HG02798 (cell line): Measurements from ENCODE around the gene SLC24A1.
A peak's percentile ranks its signal among the peaks of the same experiment; 100 is the strongest.
"Not testable (repeated sequence)": the region's sequence is repeated elsewhere in the genome, so short reads cannot be mapped to it uniquely, and the experiment has no call there.

Source experiments
- ATAC-seq: cut with Tn5 transposase; IDR thresholded peaks from one replicate; pipeline ENCODE4 v1.9.1; 2021; ENCODE audit warnings: mild to moderate bottlenecking; ENCODE audit not compliant: unreplicated experiment, poor library complexity

The SLC24A1 gene

GRCh38 chr15:65615887-65616286 is 5.9 kb upstream of the SLC24A1 start:
- not testable (repeated sequence) for ATAC-seq

- no peak for ATAC-seq
Measured at GRCh38 chr15:65618560-65619109, 3.1 kb upstream of the SLC24A1 start.

GRCh38 chr15:65619626-65620290 is 2.0 kb upstream of the SLC24A1 start:
- no peak for ATAC-seq

- ATAC-seq = no peak
Measured at GRCh38 chr15:65620833-65621232, 905 bp upstream of the SLC24A1 start.

GRCh38 chr15:65623103-65623502 is 1.4 kb downstream of the SLC24A1 start:
- no peak for ATAC-seq

- no peak for ATAC-seq
Measured at GRCh38 chr15:65626856-65627255, 5.1 kb downstream of the SLC24A1 start.

- no peak for ATAC-seq
Measured at GRCh38 chr15:65629548-65629947, 7.8 kb downstream of the SLC24A1 start.

- peak; percentile 68 for ATAC-seq
Measured at GRCh38 chr15:65630760-65631159, 9.0 kb downstream of the SLC24A1 start.

GRCh38 chr15:65631503-65631902 is 9.8 kb downstream of the SLC24A1 start:
- ATAC-seq = peak; percentile 45

- ATAC-seq = no peak
Measured at GRCh38 chr15:65632780-65633375, 11.1 kb downstream of the SLC24A1 start.

GRCh38 chr15:65633752-65634151 is 12.0 kb downstream of the SLC24A1 start:
- ATAC-seq = no peak

- no peak for ATAC-seq
Measured at GRCh38 chr15:65634356-65634755, 12.6 kb downstream of the SLC24A1 start.

GRCh38 chr15:65638109-65638508 is 16.4 kb downstream of the SLC24A1 start:
- no peak for ATAC-seq

GRCh38 chr15:65638681-65639089 is 16.9 kb downstream of the SLC24A1 start:
- peak; percentile 50 for ATAC-seq

GRCh38 chr15:65639509-65639908 is 17.8 kb downstream of the SLC24A1 start:
- no peak for ATAC-seq

- no peak for ATAC-seq
Measured at GRCh38 chr15:65641768-65642475, 20.2 kb downstream of the SLC24A1 start.

GRCh38 chr15:65642594-65642993 is 20.9 kb downstream of the SLC24A1 start:
- no peak for ATAC-seq

GRCh38 chr15:65644282-65644681 is 22.5 kb downstream of the SLC24A1 start:
- ATAC-seq = no peak

GRCh38 chr15:65645392-65645791 is 23.7 kb downstream of the SLC24A1 start:
- ATAC-seq = no peak

GRCh38 chr15:65646486-65646885 is 24.7 kb downstream of the SLC24A1 start:
- ATAC-seq = no peak

- ATAC-seq = no peak
Measured at GRCh38 chr15:65650312-65651041, 28.7 kb downstream of the SLC24A1 start.
